HG03095 (cell line): ENCODE results near the gene RGPD8.
"Not testable (repeated sequence)": the region's sequence is repeated elsewhere in the genome, so short reads cannot be mapped to it uniquely, and the experiment has no call there.

Experiments
- ATAC-seq: cut with Tn5 transposase; IDR thresholded peaks from one replicate; pipeline ENCODE4 v1.9.1; 2021; ENCODE audit warnings: moderate library complexity; ENCODE audit not compliant: unreplicated experiment

The RGPD8 gene

DNA sequence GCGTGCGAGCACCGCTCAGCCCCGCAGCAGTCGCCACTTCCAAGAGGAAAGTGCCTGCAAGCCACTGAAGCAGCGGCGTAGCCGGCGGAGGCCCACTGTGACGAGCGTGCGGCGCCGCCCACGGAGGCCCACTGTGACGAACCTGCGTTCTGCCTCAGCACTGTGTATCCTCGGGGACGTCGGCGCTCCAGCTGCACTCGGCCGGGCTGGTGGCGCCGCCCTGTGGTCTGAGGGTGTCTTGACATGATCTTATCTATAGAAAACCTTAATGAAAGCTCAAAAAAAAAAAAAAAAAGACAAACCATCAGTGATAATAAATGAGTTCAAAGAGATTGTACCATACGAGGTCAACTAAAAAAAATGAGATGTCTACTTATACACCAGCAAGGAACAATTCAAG is at the start of gene RGPD8:
Gene RGPD8, minus strand, starts transcription at position 166 of the 400 bp plus-strand sequence. CDS start 192 bp downstream, outside the sequence.
- ATAC-seq = peak; percentile 97

DNA sequence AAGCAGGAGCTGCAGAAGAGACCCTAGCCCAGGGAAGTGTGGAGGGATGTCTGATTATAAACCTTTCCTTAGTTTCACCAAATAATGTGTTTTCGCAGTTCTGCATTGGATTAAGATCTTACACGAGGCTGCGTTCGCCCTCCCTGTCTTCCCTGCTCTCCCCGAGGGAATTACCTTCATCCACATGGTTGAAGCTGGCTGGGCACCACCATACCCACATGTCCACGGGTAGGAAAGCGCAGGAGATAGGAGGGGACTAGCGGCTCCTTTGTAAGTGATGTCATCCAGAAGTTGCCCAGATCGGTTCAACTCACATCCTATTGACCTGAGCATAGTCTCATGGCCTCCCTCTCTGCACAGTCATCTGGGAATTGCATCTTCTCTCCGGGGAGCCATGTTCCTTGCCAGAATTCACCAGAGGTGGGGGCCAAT is 49.6 kb upstream of the RGPD8 start:
- ATAC-seq = no peak

DNA sequence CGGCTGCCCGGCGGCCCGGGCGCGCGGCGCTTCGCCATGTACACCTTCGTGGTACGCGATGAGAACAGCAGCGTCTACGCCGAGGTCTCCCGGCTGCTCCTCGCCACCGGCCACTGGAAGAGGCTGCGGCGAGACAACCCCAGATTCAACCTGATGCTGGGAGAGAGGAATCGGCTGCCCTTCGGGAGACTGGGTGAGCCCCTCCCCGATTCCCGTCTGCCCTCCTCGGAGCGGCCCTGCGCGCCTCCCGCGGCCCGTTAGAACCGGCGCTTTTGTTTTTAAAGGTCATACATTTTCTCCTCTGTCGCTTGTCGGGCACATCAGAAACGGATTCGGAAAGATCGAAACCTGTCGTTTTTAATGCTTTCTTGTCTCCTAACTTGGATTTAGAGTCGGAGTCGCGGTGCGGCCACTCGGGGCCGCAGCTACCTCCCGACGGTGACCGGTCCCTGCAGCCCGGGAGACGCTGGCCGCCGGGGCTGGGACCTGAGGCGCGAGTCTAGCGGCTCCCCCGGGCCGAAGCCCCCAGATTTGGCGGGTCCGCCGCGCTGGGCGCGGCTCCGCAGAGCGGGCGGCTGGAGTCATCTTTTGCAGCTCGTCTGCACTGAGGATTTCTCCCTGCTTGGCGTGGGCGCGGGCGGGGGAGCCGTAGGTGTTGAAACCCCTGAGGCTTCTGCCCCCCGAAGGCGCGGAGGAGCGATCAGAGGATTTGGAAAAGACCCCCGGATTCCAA is 49.0 kb upstream of the RGPD8 start:
- no peak for ATAC-seq

DNA sequence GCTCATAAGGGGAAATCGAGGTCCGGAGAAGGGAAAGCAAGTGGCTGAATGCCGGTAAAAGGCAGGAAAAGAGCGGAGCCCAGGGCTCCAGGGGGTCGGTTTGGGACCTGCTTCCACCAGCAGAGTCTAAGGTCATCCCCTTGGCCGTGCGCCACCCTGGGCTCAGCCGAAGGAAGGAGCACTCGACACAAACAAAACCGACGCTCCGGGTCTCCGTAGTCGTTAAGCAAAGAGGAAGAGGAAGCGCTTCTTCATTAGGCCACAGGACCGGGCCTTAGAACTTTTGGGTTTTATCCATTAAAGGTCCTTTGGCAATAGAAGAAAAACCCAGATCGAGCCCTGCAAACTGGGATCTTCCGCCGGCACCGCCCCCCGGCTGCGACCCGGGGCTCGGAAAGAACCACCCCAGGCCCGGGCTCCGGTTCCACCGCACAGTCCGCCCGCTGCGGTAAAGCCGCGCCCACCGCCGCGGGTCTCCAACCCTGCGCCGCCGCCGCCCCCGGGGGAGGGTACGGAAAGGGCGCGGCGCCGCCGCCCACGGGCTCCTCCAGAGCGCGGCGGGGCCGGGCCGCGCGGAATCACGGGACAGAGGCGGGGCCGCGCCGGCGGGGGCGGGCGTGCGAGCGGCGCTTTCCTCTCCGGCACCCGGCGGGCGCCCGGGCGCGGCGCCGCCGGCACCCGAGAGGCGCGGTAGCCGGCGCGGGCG is 48.2 kb upstream of the RGPD8 start, which contains the start of gene TTL:
Gene TTL, plus strand, starts transcription at position 629 of the 706 bp plus-strand sequence. CDS start 189 bp downstream, outside the sequence.
- peak; percentile 73 for ATAC-seq

DNA sequence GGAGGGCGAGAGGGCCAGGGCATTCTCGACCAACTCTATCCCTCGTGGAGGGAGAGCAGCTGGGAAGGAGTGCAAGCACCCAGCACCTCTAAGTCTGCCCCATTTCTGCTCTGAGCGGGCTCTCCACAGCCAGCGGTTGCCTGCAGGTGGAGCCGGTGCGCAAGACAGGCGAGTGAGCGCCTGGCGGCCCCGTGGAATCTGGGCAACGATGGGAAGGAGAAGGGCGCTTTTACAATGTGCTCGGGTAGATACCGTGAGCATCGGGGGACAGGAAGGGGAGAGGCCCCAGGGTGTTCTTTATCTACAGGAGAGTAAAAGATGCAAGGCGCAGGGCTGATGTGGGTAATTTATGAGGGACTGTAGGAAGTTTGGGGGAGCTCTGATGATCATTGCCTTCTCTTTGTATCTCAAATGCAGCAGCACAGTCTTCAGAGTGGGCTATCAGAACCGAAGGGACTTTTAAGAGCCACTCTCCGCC is 47.6 kb upstream of the RGPD8 start:
- peak; percentile 76 for ATAC-seq

DNA sequence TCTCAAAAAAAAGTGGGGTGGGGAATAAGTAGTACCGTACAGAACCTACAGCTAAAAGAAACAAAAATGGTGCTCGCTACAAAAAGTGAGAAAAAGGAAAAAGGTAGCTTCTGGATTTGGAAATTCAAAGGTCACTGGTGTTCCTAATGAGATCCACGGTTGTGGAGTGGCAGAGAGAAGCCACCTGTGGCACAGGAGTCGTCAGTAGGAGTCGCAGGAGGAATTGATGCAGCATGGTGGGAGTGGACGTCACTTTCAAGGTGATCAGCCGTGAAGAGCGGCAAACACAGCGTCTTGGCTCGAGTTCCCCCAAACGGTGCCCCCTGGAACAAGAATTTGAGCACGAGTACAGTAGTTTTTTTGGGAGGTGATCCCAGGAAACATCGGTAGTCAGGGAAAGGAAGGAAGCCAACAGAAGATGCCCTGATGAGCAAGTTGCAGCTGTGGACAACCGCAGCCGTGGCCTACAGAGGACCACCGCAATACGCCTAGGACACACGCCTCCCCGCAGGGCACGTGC is 47.1 kb upstream of the RGPD8 start:
- ATAC-seq = no peak

DNA sequence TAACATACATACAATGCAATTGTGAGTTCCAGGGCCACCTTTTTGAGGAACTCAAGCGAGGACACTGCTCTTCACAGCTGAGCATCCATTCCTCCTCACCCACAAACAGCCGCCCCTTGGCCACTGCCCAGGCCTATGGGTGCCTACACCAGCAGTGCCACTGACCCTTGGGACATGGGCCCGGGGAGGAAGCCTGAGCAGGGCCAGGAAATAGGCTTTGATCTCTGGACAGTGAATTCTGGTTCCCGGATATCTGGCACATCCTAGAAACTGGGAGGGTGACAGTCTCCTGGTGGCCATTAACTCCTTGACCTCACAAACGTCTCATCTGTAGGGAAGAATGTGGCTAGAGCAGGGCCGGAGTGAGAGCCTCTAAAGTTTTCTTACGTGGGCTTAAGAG is 43.0 kb upstream of the RGPD8 start:
- no peak for ATAC-seq

DNA sequence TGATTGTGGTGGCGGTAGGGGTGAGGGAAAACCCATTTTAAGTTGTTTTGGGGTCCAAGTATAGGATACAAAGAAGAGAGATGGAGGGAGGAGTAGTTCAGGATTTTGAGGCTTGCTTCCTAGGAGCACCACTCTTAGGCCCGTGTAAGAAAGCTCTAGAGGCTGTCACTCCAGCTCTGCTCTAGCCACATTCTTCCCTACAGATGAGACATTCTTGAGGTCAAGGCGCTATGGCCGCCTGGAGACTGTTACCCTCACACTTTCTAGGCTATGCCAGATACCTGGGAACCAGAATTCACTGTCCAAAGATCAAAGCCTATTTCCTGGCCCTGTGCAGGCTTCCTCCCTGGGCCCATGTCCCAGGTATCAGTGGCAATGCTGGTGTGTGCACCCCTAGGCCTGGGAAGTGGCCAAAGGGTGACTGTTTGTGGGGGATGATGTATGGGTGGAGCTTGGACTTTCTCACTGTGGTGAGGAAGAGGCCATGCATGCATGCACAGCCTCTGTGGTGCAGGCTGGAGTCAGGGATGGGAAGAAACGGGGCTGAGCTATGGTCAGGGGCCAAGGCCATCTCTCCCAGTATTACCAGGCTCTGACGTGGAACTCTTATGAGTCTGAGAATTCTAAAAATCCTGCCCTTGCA is 41.5 kb upstream of the RGPD8 start:
- no peak for ATAC-seq

DNA sequence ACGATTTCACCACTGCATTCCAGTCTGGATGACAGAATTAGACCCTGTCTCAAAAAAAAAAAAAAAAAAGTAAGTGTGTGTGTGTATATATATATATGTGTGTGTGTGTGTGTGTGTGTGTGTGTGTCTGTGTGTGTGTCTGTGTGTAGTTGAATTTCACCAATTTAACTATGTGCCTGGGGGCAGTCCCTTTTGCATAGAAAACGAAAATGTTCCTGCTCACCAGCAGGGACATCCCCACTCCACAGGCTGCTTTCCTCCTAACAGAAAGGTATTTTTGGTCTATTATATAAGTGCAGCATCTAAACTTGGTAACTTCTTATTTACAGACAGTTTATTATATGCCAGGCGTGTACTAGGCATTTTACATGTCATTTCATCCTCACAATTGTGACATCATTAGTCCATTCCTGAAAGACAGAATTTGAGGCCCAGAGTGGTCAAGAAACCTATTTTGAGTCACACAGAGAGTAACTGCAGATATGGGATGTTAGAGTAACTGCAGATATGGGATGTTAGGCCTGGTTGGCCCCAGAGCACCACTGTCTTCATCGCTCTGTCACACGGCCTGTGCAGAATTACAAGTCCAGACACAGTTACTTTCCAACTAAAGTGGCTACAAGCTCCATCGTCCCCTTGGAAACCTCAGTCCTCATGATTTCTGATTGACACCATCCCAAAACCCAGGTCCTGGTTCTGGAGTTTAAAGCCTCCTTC is 39.3 kb upstream of the RGPD8 start:
- ATAC-seq = no peak

DNA sequence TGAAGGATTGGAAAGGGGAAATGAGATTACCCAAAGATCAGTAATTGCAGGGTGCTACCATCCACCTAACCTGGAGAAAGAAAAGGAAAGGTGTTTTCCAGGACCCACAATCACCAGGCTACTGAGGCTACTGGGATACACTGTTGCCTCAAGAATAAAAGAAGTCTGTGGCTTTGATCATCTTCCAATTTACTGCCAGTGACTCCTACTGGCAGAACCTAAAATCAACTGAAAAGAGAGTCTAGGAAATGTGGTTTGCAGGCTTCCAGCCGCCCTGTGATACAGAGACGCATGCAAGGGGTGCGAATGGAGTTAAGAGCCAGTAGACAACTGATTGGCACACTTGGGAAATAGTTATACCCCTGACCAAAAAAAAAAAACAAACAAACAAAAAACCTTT is 31.9 kb upstream of the RGPD8 start:
- ATAC-seq = no peak

DNA sequence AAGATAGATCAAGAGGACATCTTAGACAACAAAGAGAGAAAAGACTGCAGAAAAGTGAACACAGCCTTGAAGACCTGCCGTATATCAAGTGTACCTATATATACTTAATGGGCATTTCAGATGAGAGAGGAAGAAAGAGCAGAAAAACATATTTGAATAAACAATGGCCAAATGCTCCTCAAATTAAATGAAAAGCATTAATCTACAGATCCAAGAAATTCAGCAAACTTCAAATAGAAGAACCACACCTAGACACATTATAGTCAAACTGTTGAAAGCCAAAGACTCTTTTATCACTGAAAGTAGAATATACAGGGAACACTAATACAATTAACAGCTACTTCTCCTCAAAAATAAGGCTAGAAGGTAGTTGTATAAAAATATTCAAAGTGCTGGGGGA is 29.8 kb upstream of the RGPD8 start:
- no peak for ATAC-seq

DNA sequence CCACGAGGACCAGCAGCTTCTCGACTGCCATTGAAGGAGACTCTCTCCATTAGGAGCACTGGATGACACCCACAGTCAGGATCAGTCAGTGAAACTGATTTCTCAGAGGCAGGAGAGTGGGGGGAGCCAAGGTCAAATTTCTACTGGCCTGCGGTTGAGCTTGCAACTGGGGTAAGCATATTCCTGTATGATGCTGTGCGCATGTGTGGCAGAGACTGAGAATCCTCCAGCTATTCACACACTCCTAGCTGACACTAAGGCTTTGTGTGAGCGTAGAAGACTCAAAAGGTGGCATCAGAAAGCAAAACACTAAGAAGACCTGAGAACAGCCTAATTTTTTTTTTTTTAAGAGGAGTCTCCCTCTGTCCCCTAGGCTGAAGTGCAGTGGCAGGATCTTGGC is 28.7 kb upstream of the RGPD8 start:
- ATAC-seq = no peak

DNA sequence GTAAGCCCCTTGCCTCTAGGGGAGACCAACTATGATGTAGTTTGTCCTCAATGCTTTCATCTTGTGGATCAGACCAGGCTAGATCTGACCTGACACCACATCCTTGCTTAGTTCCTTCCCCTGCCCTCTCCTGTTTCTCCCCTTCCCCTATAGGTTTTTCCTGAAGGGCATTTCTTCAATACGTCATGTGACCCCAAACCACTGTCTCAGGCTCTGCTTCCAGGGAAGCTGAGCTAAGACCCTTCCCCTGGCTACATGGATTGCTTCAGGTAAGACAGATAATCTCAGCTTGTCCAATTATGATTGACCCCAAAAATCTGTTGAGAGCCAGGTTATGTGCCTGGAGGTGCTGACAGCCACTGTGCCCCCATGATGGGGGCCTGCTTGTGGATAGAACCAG is 25.9 kb upstream of the RGPD8 start:
- no peak for ATAC-seq

DNA sequence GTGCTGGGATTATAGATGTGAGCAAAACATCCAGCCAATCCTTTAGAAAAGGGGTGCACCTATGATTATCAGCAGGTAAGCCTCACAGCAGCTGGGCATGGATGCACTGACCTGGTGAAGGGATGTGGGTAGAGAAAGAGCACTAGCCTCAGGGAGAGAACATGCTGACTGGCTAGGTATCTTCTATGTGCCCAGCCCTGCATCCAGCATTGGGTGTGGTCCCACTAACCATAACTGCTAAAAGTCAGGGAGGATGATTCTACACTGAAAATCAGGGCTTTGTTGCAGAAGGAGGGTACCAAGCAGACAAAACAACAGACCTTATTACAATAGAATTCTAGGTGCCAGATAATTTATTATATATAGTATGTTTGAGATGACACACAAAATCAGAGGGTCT is 21.1 kb upstream of the RGPD8 start:
- no peak for ATAC-seq

DNA sequence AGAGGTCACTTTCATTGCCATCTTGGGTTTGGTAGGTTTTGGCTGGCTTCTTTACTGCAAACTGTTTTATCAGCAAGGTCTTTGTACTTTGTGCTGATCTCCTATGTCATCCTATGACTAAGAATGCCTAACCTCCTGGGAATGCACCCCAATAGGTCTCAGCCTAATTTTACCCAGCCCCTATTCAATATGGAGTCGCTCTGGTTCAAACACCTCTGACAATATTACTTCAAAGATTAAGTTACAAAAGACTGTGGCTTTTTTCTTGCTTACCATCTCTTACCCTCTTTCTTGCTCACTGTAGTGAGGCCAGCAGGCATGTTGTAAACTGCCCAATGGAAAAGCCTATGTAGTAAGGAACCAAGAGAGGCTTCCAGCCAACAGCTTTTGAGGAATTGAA is 17.9 kb upstream of the RGPD8 start:
- no peak for ATAC-seq

DNA sequence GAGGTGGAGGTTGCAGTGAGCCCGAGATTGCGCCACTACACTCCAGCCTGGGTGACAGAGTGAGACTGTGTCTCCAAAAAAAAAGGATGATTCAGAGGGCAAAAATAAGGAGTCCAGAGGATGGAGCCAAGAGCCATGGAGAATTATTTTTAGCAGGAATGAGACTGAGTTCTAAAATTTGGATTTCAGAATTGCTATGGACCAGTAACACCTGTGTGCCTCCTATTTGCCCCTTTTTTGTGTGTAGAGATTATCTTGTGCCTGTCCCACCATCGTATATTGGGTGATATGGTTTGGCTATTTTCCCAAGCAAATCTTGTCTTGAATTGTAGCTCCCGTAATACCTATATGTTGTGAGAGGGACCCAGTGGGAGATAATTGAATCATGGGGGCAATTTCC is 16.4 kb upstream of the RGPD8 start:
- no peak for ATAC-seq

DNA sequence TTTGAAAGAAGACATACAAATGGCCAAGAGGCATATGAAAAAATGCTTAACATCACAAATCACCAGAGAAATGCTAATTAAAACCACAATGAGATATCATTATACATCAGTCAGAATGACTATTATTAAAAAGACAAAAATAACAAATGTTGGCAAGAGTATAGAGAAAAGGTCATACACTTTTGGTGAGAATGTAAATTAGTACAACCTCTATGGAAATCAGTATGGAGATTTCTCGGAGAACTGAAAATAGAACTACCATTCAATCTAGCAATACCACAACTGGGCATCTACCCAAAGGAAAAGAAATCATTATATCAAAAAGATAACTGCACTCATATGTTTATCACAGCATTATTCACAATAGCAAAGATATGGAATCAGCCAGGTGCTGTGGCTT is 10.8 kb upstream of the RGPD8 start:
- not testable (repeated sequence) for ATAC-seq

DNA sequence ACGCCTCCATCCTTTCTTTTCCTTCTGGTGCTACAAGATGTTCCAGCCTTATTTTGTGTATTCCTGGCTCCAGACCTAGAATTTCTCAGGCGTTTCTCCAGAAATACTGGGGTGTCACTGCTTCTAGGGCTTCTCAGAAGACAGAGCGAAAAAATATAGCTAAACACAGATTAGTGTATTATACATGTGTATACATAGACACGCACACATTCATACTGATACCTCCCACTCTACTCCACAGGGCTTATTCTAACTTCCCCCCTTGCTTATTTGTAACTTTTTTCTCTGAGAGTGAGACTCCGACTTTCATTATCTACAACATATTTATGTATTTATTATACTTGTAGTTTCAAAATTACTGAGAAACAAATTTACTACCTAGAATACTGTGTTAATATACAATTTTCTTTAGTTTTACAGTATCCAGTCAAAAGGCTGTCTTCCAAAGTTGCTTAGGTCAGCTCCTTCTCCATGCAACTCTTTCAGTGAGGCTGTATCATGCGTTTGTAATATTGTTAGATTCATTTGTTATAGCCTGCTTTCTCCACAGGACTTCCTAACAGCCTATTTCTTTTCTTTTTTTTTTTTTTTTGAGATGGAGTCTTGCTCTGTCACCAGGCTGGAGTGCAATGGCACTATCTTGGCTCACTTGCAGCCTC is 5.3 kb upstream of the RGPD8 start:
- ATAC-seq = not testable (repeated sequence)

DNA sequence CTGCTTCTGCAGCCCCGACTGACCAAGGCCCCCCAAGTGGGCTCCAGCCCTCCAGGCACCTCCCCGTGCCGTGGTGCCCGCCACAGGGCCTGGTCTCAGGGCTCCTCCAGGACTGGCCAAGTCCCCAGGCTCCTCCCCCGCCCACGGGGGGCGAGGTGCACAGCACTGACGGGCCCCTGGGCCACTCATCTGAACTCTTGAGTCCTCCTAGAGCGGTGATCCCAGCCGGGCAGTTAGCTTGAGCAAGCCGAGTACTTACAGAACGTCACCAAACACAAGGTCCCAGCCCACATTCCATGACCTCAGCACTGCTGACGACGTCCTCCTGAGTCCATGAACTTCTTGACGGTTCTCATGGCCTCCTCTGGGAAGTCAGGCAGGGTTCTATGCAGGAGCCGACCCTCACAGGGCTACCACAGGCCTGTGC is 4.0 kb upstream of the RGPD8 start:
- not testable (repeated sequence) for ATAC-seq

DNA sequence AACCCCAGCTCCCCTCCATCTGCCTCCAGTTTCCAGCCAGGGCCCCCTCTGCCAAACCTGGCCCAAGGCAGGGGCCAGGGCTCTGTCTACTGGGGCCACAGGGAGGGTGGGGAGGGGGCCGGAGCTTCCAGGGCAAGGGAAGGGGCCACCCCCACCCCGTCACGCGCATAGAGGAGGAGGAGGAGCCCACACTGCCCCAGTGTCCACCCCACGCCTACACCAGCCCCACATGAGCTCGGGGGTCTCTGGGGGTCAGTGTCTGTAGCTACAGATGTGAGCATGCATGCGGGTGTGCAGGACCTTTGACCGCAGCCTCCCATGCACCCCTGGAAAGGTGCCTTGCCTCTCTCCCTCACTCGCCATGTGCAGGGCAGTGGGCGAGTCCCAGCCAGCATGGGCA is 3.5 kb upstream of the RGPD8 start:
- not testable (repeated sequence) for ATAC-seq
